ENCODE data around the gene WAC.
"Not testable (repeated sequence)": the region's sequence is repeated elsewhere in the genome, so short reads cannot be mapped to it uniquely, and the experiment has no call there.

Gene WAC

GRCh38 chr10:28632584-28632945 is 99.6 kb downstream of the WAC start:
- Histone ChIP-seq H3K4me1 (ENCODE audit: control insufficient read depth, insufficient read depth, low read length, poor library complexity, severe bottlenecking) (peaks cover 19% of the 10 kb centered on the region), H3K27ac (ENCODE audit: low read depth, low read length, severe bottlenecking) (no peak overlapping the region), H3K9me3 (ENCODE audit: control insufficient read depth, low read length) (no peaks in the 10 kb centered on the region), H3K4me3 (ENCODE audit: extremely low read depth, insufficient read depth, low read length, poor library complexity, severe bottlenecking) (no peak overlapping the region), H3K36me3 (ENCODE audit: control insufficient read depth, insufficient read depth, low read length) (no peaks in the 10 kb centered on the region)
- 88 to 89% methylated on average over 1 of the region's 1 CpG for WGBS, 2 experiments (ENCODE audit: insufficient coverage in 2 of 2)

- Histone ChIP-seq H3K36me3 (ENCODE audit: control insufficient read depth, insufficient read depth, low read length) (no peaks in the 10 kb centered on the region), H3K4me1 (ENCODE audit: control insufficient read depth, insufficient read depth, low read length, poor library complexity, severe bottlenecking) (peaks cover 10% of the 10 kb centered on the region), H3K27ac (ENCODE audit: low read depth, low read length, severe bottlenecking) (no peak overlapping the region), H3K4me3 (ENCODE audit: extremely low read depth, insufficient read depth, low read length, poor library complexity, severe bottlenecking) (no peak overlapping the region), H3K9me3 (ENCODE audit: control insufficient read depth, low read length) (no peaks in the 10 kb centered on the region)
- 98 to 99% methylated on average over 6 of the region's 6 CpGs for WGBS, 2 experiments (ENCODE audit: insufficient coverage in 2 of 2)
Observed at GRCh38 chr10:28633750-28634149, 100.8 kb downstream of the WAC start.

DNA sequence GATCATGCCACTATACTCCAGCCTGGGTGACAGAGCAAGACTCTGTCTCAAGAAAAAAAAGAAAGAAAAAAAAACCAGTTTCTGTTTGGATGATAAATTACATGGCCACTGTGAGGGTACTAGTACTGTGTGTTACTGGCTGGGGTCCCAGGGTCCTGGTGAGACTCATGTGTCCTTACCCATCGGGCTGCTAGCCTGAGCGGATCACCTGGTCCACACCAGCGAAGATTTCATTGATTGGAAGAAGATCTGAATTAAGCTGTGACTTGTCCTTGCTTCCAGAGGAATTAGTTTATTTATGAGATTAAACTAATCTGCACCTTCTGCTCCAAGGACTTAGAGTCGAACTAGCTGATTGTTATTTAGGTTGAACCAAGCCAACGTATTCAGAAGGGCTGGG is 104.4 kb downstream of the WAC start:
- Histone ChIP-seq H3K36me3 (ENCODE audit: control insufficient read depth, insufficient read depth, low read length) (no peaks in the 10 kb centered on the region), H3K27ac (ENCODE audit: low read depth, low read length, severe bottlenecking) (no peak overlapping the region), H3K4me3 (ENCODE audit: extremely low read depth, insufficient read depth, low read length, poor library complexity, severe bottlenecking) (no peak overlapping the region), H3K9me3 (ENCODE audit: control insufficient read depth, low read length) (no peaks in the 10 kb centered on the region), H3K4me1 (ENCODE audit: control insufficient read depth, insufficient read depth, low read length, poor library complexity, severe bottlenecking) (peaks cover 5% of the 10 kb centered on the region)
- 91 to 95% methylated on average over 5 of the region's 5 CpGs for WGBS, 2 experiments (ENCODE audit: insufficient coverage in 2 of 2)

DNA sequence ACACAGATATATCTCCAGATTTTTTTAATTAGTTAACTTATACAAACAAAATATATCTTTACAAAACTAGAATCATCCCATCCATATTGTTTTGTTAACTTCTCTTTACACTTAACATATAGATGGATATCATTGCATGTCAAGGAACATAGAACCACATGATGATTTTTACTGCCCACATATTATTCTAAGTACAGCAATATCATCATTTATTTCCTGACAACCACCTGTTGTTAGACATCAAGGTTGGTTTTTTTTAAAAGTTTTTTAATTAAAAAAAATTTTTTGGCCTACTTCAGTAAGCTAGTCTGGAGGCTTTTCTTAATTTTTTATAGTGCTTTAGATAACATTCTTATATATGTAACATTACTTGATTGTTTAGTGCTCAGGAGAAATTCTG is 105.5 kb downstream of the WAC start:
- Histone ChIP-seq H3K4me1 (ENCODE audit: control insufficient read depth, insufficient read depth, low read length, poor library complexity, severe bottlenecking) (peaks cover 4% of the 10 kb centered on the region), H3K4me3 (ENCODE audit: extremely low read depth, insufficient read depth, low read length, poor library complexity, severe bottlenecking) (no peak overlapping the region), H3K27ac (ENCODE audit: low read depth, low read length, severe bottlenecking) (no peak overlapping the region), H3K9me3 (ENCODE audit: control insufficient read depth, low read length) (no peaks in the 10 kb centered on the region), H3K36me3 (ENCODE audit: control insufficient read depth, insufficient read depth, low read length) (no peaks in the 10 kb centered on the region)

- no peak overlapping the region for H3K27ac ChIP-seq (ENCODE audit: low read depth, low read length, severe bottlenecking)
- no peak overlapping the region for H3K4me3 ChIP-seq (ENCODE audit: extremely low read depth, insufficient read depth, low read length, poor library complexity, severe bottlenecking)
- no peaks in the 10 kb centered on the region for H3K9me3 ChIP-seq (ENCODE audit: control insufficient read depth, low read length)
- no peaks in the 10 kb centered on the region for H3K36me3 ChIP-seq (ENCODE audit: control insufficient read depth, insufficient read depth, low read length)
- H3K4me1 ChIP-seq (ENCODE audit: control insufficient read depth, insufficient read depth, low read length, poor library complexity, severe bottlenecking) = no peaks in the 10 kb centered on the region
- no CpG with 5 or more reads among the region's 2 CpGs for WGBS, 2 experiments (ENCODE audit: insufficient coverage in 2 of 2)
Observed at GRCh38 chr10:28640551-28640950, 107.6 kb downstream of the WAC start.

DNA sequence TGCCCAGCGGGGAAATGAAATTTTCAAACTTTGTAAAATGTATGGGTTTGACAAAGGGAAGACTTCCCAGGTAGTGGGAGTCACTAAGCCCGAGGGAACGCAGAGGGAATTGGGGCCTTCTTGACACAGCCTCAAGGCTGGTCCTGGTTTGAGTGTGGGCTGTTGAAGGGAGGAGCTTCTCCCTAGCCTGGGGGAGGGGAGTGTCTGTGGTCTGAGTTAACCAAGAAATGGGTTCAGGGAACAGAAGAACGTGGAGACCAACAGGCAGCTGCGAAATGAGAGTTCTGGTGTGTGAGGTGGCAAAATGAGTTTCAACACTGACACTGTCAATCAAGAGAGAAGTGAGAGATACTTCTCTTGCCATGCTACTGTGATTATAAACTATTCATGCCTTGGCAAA is 111.7 kb downstream of the WAC start:
- H3K36me3 ChIP-seq (ENCODE audit: control insufficient read depth, insufficient read depth, low read length) = no peaks in the 10 kb centered on the region
- peaks cover 8% of the 10 kb centered on the region for H3K9me3 ChIP-seq (ENCODE audit: control insufficient read depth, low read length)
- H3K27ac ChIP-seq (ENCODE audit: low read depth, low read length, severe bottlenecking) = no peak overlapping the region
- WGBS, 2 experiments (ENCODE audit: insufficient coverage in 2 of 2) = 89 to 94% methylated on average over 4 of the region's 5 CpGs
- no peak overlapping the region for H3K4me3 ChIP-seq (ENCODE audit: extremely low read depth, insufficient read depth, low read length, poor library complexity, severe bottlenecking)
- no peaks in the 10 kb centered on the region for H3K4me1 ChIP-seq (ENCODE audit: control insufficient read depth, insufficient read depth, low read length, poor library complexity, severe bottlenecking)

DNA sequence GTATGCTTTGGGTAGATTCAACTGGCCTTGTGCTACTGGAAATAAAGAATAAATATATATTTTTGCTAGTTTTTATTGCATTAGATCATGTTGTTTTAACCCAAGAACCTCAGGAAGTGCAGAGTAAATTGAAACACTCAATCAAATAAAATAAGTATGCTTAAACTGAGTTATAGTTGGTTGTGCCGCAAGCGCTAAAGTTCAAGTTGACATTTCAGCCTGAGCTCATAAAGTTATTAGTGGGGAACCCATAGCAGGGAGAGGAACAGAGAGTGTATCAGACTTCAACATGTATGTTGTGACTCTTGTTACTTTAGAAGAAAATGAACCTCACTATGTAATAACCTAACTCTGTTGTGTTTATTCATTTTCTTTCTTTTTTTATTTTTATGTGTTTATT is 119.2 kb downstream of the WAC start:
- peaks cover 13% of the 10 kb centered on the region for H3K9me3 ChIP-seq (ENCODE audit: control insufficient read depth, low read length)
- no CpG with 5 or more reads among the region's 2 CpGs for WGBS, 2 experiments (ENCODE audit: insufficient coverage in 2 of 2)
- no peak overlapping the region for H3K27ac ChIP-seq (ENCODE audit: low read depth, low read length, severe bottlenecking)
- H3K4me3 ChIP-seq (ENCODE audit: extremely low read depth, insufficient read depth, low read length, poor library complexity, severe bottlenecking) = no peak overlapping the region
- H3K36me3 ChIP-seq (ENCODE audit: control insufficient read depth, insufficient read depth, low read length) = no peaks in the 10 kb centered on the region
- H3K4me1 ChIP-seq (ENCODE audit: control insufficient read depth, insufficient read depth, low read length, poor library complexity, severe bottlenecking) = no peaks in the 10 kb centered on the region

DNA sequence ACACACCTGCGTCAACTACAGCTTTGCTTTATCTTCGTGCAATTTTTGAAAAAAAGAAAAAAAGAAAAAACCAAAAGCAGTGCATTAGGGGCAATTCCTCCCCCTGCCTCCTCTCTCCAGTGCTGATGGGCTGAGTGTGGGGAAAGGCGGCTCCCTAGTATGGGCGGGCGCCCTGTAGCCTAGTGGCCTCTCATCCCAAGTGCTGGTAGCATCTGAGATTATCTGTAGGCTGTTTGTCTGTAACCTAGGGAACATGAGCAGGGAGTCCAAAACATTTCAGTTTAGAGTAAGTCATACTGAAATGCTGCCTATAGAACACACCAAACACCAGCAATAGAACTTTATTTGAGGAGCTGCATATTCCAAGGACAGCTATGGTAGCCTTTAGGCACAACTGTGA is 119.8 kb downstream of the WAC start:
- Histone ChIP-seq H3K9me3 (ENCODE audit: control insufficient read depth, low read length) (peaks cover 13% of the 10 kb centered on the region), H3K36me3 (ENCODE audit: control insufficient read depth, insufficient read depth, low read length) (no peaks in the 10 kb centered on the region), H3K4me3 (ENCODE audit: extremely low read depth, insufficient read depth, low read length, poor library complexity, severe bottlenecking) (no peak overlapping the region), H3K27ac (ENCODE audit: low read depth, low read length, severe bottlenecking) (no peak overlapping the region), H3K4me1 (ENCODE audit: control insufficient read depth, insufficient read depth, low read length, poor library complexity, severe bottlenecking) (no peaks in the 10 kb centered on the region)
- WGBS, 2 experiments (ENCODE audit: insufficient coverage in 2 of 2) = 100% methylated on average over 1 to 2 of the region's 5 CpGs

DNA sequence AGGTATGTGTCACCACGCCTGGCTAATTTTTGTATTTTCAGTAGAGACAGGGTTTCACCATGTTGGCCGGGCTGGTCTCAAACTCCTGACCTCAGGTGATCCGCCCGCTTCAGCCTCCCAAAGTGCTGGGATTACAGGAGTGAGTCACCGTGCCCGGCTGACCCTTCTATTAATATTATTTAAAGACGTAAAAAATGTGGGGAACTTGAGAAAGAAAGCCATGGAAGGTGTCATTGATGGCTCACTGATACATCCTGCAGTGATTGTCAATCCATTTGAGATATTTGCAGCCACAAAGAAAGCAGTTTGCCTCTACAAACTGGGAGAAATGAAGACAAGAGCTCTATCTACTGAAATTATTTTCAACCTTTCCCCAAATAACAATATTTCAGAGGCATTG is 125.9 kb downstream of the WAC start:
- H3K27ac ChIP-seq (ENCODE audit: low read depth, low read length, severe bottlenecking); H3K36me3 ChIP-seq (ENCODE audit: control insufficient read depth, insufficient read depth, low read length); H3K4me3 ChIP-seq (ENCODE audit: extremely low read depth, insufficient read depth, low read length, poor library complexity, severe bottlenecking); H3K9me3 ChIP-seq (ENCODE audit: control insufficient read depth, low read length): not testable (repeated sequence)
- 100% methylated on average over 3 of the region's 7 CpGs; no CpG with 5 or more reads in 1 of the 2 experiments for WGBS, 2 experiments (ENCODE audit: insufficient coverage in 2 of 2)
- H3K4me1 ChIP-seq (ENCODE audit: control insufficient read depth, insufficient read depth, low read length, poor library complexity, severe bottlenecking) = peaks cover 13% of the 10 kb centered on the region

- WGBS, 2 experiments (ENCODE audit: insufficient coverage in 2 of 2) = 47 to 89% methylated on average over 1 to 3 of the region's 3 CpGs
- H3K27ac ChIP-seq (ENCODE audit: low read depth, low read length, severe bottlenecking) = no peak overlapping the region
- H3K36me3 ChIP-seq (ENCODE audit: control insufficient read depth, insufficient read depth, low read length) = no peaks in the 10 kb centered on the region
- H3K9me3 ChIP-seq (ENCODE audit: control insufficient read depth, low read length) = no peaks in the 10 kb centered on the region
- no peak overlapping the region for H3K4me3 ChIP-seq (ENCODE audit: extremely low read depth, insufficient read depth, low read length, poor library complexity, severe bottlenecking)
- peaks cover 22% of the 10 kb centered on the region for H3K4me1 ChIP-seq (ENCODE audit: control insufficient read depth, insufficient read depth, low read length, poor library complexity, severe bottlenecking)
Observed at GRCh38 chr10:28661035-28661434, 128.1 kb downstream of the WAC start.

- 0 to 11% methylated on average over 1 to 6 of the region's 9 CpGs for WGBS, 2 experiments (ENCODE audit: insufficient coverage in 2 of 2)
- H3K36me3 ChIP-seq (ENCODE audit: control insufficient read depth, insufficient read depth, low read length) = no peaks in the 10 kb centered on the region
- no peaks in the 10 kb centered on the region for H3K9me3 ChIP-seq (ENCODE audit: control insufficient read depth, low read length)
- no peak overlapping the region for H3K4me3 ChIP-seq (ENCODE audit: extremely low read depth, insufficient read depth, low read length, poor library complexity, severe bottlenecking)
- H3K4me1 ChIP-seq (ENCODE audit: control insufficient read depth, insufficient read depth, low read length, poor library complexity, severe bottlenecking) = peaks cover 33% of the 10 kb centered on the region
- H3K27ac ChIP-seq (ENCODE audit: low read depth, low read length, severe bottlenecking) = peak overlapping the region; percentile 74
Observed at GRCh38 chr10:28663576-28664368, 130.9 kb downstream of the WAC start.

Measured in mesodermal cell (in vitro differentiated cells).